Posterior cingulate gyrus (tissue), 11 donors: Measurements from ENCODE around the gene ANKRD44.
"Not testable (repeated sequence)": the region's sequence is repeated elsewhere in the genome, so short reads cannot be mapped to it uniquely, and the experiment has no call there.

Source experiments
- DNase-seq, 10 donors: peaks; one replicate each; pipeline versions ENCODE4 v3.0.0 to v3.0.0-alpha.2; 2020 to 2021; ENCODE audit warnings: mixed read lengths in 3 of 10
- intact Hi-C: fragments of 100-400 bp; cut with DNase I; formaldehyde crosslinking; loops from one replicate; pipeline ENCODE4 v1.15.1; 2023

The ANKRD44 gene

GRCh38 chr2:197310271-197310985 lies at the start of gene ANKRD44:
TSS of gene ANKRD44 (minus strand) at chr2:197310780. CDS start at chr2:197310604, 176 bp downstream.
- DNase-seq: peak; percentile 79 to 98 (median 90)
- intact Hi-C loops: loop anchor here (1.0 to 5.0 kb wide), 4 partner anchors 119 to 384 kb away; partner anchors contain the start of gene PGAP1

- DNase-seq: no peak
- intact Hi-C loops: no loop called here
Observed at GRCh38 chr2:197359859-197360258, 49.3 kb upstream of the ANKRD44 start.

GRCh38 chr2:197358931-197359330 lies 48.4 kb upstream of the ANKRD44 start:
- intact Hi-C loops: no loop called here
- no peak for DNase-seq

GRCh38 chr2:197357986-197358385 lies 47.4 kb upstream of the ANKRD44 start:
- intact Hi-C loops: no loop called here
- no peak for DNase-seq

GRCh38 chr2:197356136-197356535 lies 45.6 kb upstream of the ANKRD44 start:
- intact Hi-C loops: no loop called here
- DNase-seq: no peak

- no peak for DNase-seq
- intact Hi-C loops: no loop called here
Observed at GRCh38 chr2:197354169-197354558, 43.6 kb upstream of the ANKRD44 start.

- DNase-seq: no peak
- intact Hi-C loops: no loop called here
Observed at GRCh38 chr2:197353393-197354168, 43.0 kb upstream of the ANKRD44 start.

- no peak for DNase-seq
- intact Hi-C loops: no loop called here
Observed at GRCh38 chr2:197349699-197350098, 39.1 kb upstream of the ANKRD44 start.

GRCh38 chr2:197348721-197349360 lies 38.3 kb upstream of the ANKRD44 start:
- intact Hi-C loops: no loop called here
- DNase-seq: no peak

GRCh38 chr2:197345846-197346370 lies 35.3 kb upstream of the ANKRD44 start:
- intact Hi-C loops: no loop called here
- DNase-seq: no peak

- intact Hi-C loops, DNase-seq: not testable (repeated sequence)
Observed at GRCh38 chr2:197343968-197344367, 33.4 kb upstream of the ANKRD44 start.

- intact Hi-C loops: no loop called here
- no peak for DNase-seq
Observed at GRCh38 chr2:197340591-197340990, 30.0 kb upstream of the ANKRD44 start.

GRCh38 chr2:197339496-197340220 lies 29.1 kb upstream of the ANKRD44 start:
- intact Hi-C loops: no loop called here
- no peak for DNase-seq

GRCh38 chr2:197339016-197339415 lies 28.4 kb upstream of the ANKRD44 start:
- no peak for DNase-seq
- intact Hi-C loops: no loop called here

GRCh38 chr2:197332641-197333040 lies 22.1 kb upstream of the ANKRD44 start:
- no peak for DNase-seq
- intact Hi-C loops: no loop called here

- intact Hi-C loops: no loop called here
- no peak for DNase-seq
Observed at GRCh38 chr2:197328461-197328860, 17.9 kb upstream of the ANKRD44 start.

GRCh38 chr2:197327472-197328098 lies 17.0 kb upstream of the ANKRD44 start:
- DNase-seq: no peak
- intact Hi-C loops: no loop called here

GRCh38 chr2:197327073-197327471 lies 16.5 kb upstream of the ANKRD44 start:
- intact Hi-C loops: no loop called here
- DNase-seq: no peak

- intact Hi-C loops: no loop called here
- DNase-seq: no peak
Observed at GRCh38 chr2:197324801-197325200, 14.2 kb upstream of the ANKRD44 start.
